Endothelial cell of umbilical vein (primary cell): ENCODE results near the gene OTULIN. TPM values are rescaled to one million over a fixed set of nuclear protein-coding genes. Genes with fewer than 3 reads are reported as not detected.

Experiments
- BruUV-seq: library from RNA; stranded (reverse); fragments of 400-500 nt; replicated peaks from 2 replicates; lab custom pipeline; 2021; lab: Mats Ljungman, UMichigan
- CTCF ChIA-PET: fragments of 300-600, 350-600 bp; sonication (Branson Sonifier 250); formaldehyde crosslinking; loops from one replicate; lab custom pipeline; 2021; ENCODE audit warnings: antibody characterized with exemption, inconsistent platforms; lab: Charles Lee
- POLR2A ChIA-PET: fragments of 300-600, 350-600 bp; sonication (Branson Sonifier 250); formaldehyde crosslinking; loops from one replicate; lab custom pipeline; 2021; ENCODE audit warnings: antibody characterized with exemption, inconsistent platforms; lab: Charles Lee
- DNase-seq: peaks from one replicate; pipeline ENCODE4 v3.0.0-alpha.2; 2011; ENCODE audit warnings: low read depth, low spot score
- FAIRE-seq: peaks from 2 replicates; lab custom pipeline; 2011; peaks lifted over from hg19 to GRCh38; lab: Jason Lieb, UNC
- H2AFZ ChIP-seq: 2 replicates; pipeline ENCODE4 v1.6.0; 2012; ENCODE audit warnings: low read depth, low read length, control low read depth, inconsistent platforms
- H3K27ac ChIP-seq: 2 replicates; pipeline ENCODE4 v1.5.1; 2011; ENCODE audit warnings: low read depth, mild to moderate bottlenecking, control low read depth, low read length, moderate library complexity; ENCODE audit not compliant: insufficient read depth
- H3K27me3 ChIP-seq, 2 experiments: 2 replicates each; pipeline versions ENCODE4 v1.6.0 to v1.6.1; 2011; ENCODE audit warnings: low read length in 2 of 2, mixed read lengths in 1 of 2; ENCODE audit not compliant: control insufficient read depth in 2 of 2, insufficient read depth in 2 of 2
- H3K36me3 ChIP-seq, 2 experiments: 2 replicates in 1 of 2; 3 replicates in 1 of 2; pipeline ENCODE4 v1.5.1; 2011; ENCODE audit warnings: low read length in 2 of 2, mild to moderate bottlenecking in 1 of 2, moderate library complexity in 1 of 2; ENCODE audit not compliant: control insufficient read depth in 2 of 2, insufficient read depth in 2 of 2; ENCODE audit errors: extremely low read depth in 1 of 2
- H3K4me1 ChIP-seq: 3 replicates; pipeline ENCODE4 v1.5.1; 2011; ENCODE audit warnings: mild to moderate bottlenecking, low read length; ENCODE audit not compliant: control insufficient read depth, insufficient read depth; ENCODE audit errors: extremely low read depth
- H3K4me2 ChIP-seq: 2 replicates; pipeline ENCODE4 v1.6.1; 2011; ENCODE audit warnings: low read length, control low read depth, mixed read lengths; ENCODE audit not compliant: insufficient read depth
- H3K4me3 ChIP-seq, 3 experiments: fragments of 200-600 bp in 1 of 3; sonication (generic), shearing (Covaris generic) in 1 of 3; replicated peaks in 1 of 3; 2 replicates each; pipeline ENCODE4 v1.5.1; 2011 to 2016; ENCODE audit warnings: control low read depth in 3 of 3, low read length in 3 of 3, mild to moderate bottlenecking in 2 of 3, inconsistent platforms in 1 of 3, low read depth in 1 of 3, moderate library complexity in 1 of 3; ENCODE audit not compliant: insufficient read depth in 1 of 3
- H3K79me2 ChIP-seq: 2 replicates; pipeline ENCODE4 v1.6.0; 2012; ENCODE audit warnings: low read length, inconsistent platforms; ENCODE audit not compliant: control insufficient read depth, insufficient read depth
- H3K9ac ChIP-seq: replicated peaks from 2 replicates; pipeline ENCODE3; 2011; ENCODE audit warnings: low read length, control low read depth; ENCODE audit not compliant: insufficient read depth; ENCODE audit errors: extremely low read depth
- H3K9me1 ChIP-seq: replicated peaks from 3 replicates; pipeline ENCODE4 v1.6.0; 2011; ENCODE audit warnings: mild to moderate bottlenecking, low read length; ENCODE audit not compliant: control insufficient read depth, insufficient read depth; ENCODE audit errors: extremely low read depth
- H3K9me3 ChIP-seq: replicated peaks from 2 replicates; pipeline ENCODE4 v1.5.1; 2012; ENCODE audit warnings: low read length, inconsistent platforms; ENCODE audit not compliant: control insufficient read depth, insufficient read depth
- H4K20me1 ChIP-seq: replicated peaks from 2 replicates; pipeline ENCODE3; 2011; ENCODE audit warnings: mild to moderate bottlenecking, low read length; ENCODE audit not compliant: control insufficient read depth, insufficient read depth; ENCODE audit errors: extremely low read depth
- EZH2 ChIP-seq: IDR thresholded peaks from 2 replicates; pipeline ENCODE4 v1.6.1; 2012; ENCODE audit warnings: borderline replicate concordance, low read depth, mild to moderate bottlenecking, moderate library complexity, low read length, inconsistent platforms; ENCODE audit not compliant: severe bottlenecking
- FOS ChIP-seq: IDR thresholded peaks from 2 replicates; pipeline ENCODE4 v1.6.1; 2011; ENCODE audit warnings: mild to moderate bottlenecking, low read length, moderate library complexity, borderline replicate concordance; ENCODE audit not compliant: insufficient read depth
- GATA2 ChIP-seq: IDR thresholded peaks from 2 replicates; pipeline ENCODE4 v1.7.0; 2011; ENCODE audit warnings: low read depth, mild to moderate bottlenecking, moderate library complexity, mixed read lengths, low read length; ENCODE audit not compliant: insufficient read length, insufficient read depth
- JUN ChIP-seq: IDR thresholded peaks from 2 replicates; pipeline ENCODE4 v1.6.1; 2011; ENCODE audit warnings: borderline replicate concordance, low read depth; ENCODE audit not compliant: insufficient read length, insufficient read depth
- MYC ChIP-seq: IDR thresholded peaks from one replicate; pipeline ENCODE4 v1.6.1; 2011; ENCODE audit warnings: mild to moderate bottlenecking, low read depth, low read length
- POLR2A ChIP-seq: IDR thresholded peaks from 2 replicates; pipeline ENCODE4 v1.6.1; 2012; ENCODE audit warnings: low read depth, mild to moderate bottlenecking, control low read depth, low read length
- POLR2AphosphoS5 ChIP-seq: IDR thresholded peaks from 2 replicates; pipeline ENCODE4 v1.6.1; 2012; ENCODE audit warnings: low read depth, mild to moderate bottlenecking, control low read depth, low read length, moderate library complexity; ENCODE audit not compliant: insufficient read depth
- dilution Hi-C: fragments of 300-500 bp; cut with MboI; formaldehyde crosslinking; loops from one replicate; pipeline ENCODE4 v1.15.0; 2019; ENCODE audit warnings: low sequenced_read_pairs; ENCODE audit not compliant: extremely low pct_ligation_motif_present
- intact Hi-C: fragments of 100-400 bp; cut with micrococcal nuclease; formaldehyde crosslinking; loops from one replicate; pipeline ENCODE4 v1.10.0; 2022
- polyA plus RNA-seq, 4 experiments: library from polyadenylated mRNA; depleted of rRNA in 3 of 4; stranded (reverse) in 3 of 4; unstranded in 1 of 4; fragments of >200 nt; gene quantifications; 2 replicates each; pipeline versions ENCODE4 v1.2.1 to v1.2.3, GENCODE V29; 2011 to 2012; ENCODE audit warnings: missing spikeins in 1 of 4
- total RNA-seq: library from RNA; stranded (reverse); gene quantifications from 2 replicates; pipeline ENCODE4 v1.2.3, GENCODE V29; 2021
- TF ChIP-seq, protein P1 (sequence below), 2 donors: IDR thresholded peaks; 1 replicate in 1 of 2; 2 replicates in 1 of 2; pipeline ENCODE4 v1.5.1; 2011; ENCODE audit warnings: low read length in 2 of 2, mild to moderate bottlenecking in 2 of 2, moderate library complexity in 2 of 2, control low read depth in 1 of 2, inconsistent platforms in 1 of 2, low read depth in 1 of 2; ENCODE audit not compliant: insufficient read depth in 1 of 2; ENCODE audit errors: extremely low read depth in 1 of 2
- TF ChIP-seq, protein P2 (sequence below): IDR thresholded peaks from 2 replicates; pipeline ENCODE4 v1.6.1; 2011; ENCODE audit not compliant: insufficient read depth, insufficient read length

Gene OTULIN
- total and polyA plus RNA-seq, 2 donors (not counting 3 experiments of a cell fraction or from before 2014, with no cell fraction given): 7.8 to 30.2 TPM

DNA sequence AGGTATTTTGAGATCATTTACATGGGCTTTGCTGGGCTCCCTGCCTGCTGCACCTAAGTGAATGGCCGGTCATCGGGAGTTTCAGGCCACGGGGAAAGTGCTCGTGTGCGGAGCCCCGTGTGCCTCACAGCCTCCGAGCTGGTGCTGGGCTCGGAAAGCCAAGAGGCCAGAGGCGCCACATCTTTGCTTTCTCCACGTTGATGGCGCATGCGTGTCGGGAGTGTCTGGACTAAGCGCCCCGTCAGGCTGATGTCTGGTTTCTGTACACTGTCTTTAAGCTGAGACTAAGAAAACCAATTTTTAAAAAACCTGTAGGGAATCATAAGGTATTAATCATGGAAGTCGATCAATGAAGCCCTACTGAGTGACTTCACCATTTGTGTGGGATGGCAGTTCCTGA lies 69.1 kb downstream of the OTULIN start:
- no peak overlapping the region for H3K9ac ChIP-seq

More for the DNA sequence above, 69.1 kb downstream of the OTULIN start:
- H2AFZ ChIP-seq: no peak overlapping the region
- H3K4me1 ChIP-seq: no peaks in the 10 kb centered on the region
- TF ChIP-seq FOS (no peak), MYC (no peak), POLR2A (no peak), POLR2AphosphoS5 (no peak), GATA2 (no peak), EZH2 (no peak), JUN (no peak)
- TF ChIP-seq, protein P1, sequence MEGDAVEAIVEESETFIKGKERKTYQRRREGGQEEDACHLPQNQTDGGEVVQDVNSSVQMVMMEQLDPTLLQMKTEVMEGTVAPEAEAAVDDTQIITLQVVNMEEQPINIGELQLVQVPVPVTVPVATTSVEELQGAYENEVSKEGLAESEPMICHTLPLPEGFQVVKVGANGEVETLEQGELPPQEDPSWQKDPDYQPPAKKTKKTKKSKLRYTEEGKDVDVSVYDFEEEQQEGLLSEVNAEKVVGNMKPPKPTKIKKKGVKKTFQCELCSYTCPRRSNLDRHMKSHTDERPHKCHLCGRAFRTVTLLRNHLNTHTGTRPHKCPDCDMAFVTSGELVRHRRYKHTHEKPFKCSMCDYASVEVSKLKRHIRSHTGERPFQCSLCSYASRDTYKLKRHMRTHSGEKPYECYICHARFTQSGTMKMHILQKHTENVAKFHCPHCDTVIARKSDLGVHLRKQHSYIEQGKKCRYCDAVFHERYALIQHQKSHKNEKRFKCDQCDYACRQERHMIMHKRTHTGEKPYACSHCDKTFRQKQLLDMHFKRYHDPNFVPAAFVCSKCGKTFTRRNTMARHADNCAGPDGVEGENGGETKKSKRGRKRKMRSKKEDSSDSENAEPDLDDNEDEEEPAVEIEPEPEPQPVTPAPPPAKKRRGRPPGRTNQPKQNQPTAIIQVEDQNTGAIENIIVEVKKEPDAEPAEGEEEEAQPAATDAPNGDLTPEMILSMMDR (IDR thresholded peaks at IDR 0.05; ENCODE audit: extremely low read depth in 1 of 2, insufficient read depth in 1 of 2, low read depth in 1 of 2, low read length in 2 of 2): no peak
- TF ChIP-seq, protein P2, sequence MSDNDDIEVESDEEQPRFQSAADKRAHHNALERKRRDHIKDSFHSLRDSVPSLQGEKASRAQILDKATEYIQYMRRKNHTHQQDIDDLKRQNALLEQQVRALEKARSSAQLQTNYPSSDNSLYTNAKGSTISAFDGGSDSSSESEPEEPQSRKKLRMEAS: no peak
- no peaks in the 10 kb centered on the region for H3K27me3 ChIP-seq
- no peaks in the 10 kb centered on the region for H3K9me1 ChIP-seq
- intact Hi-C loops: no loop called here
- CTCF ChIA-PET: interaction anchor here (2.1 kb wide), 2 partner anchors 14 to 270 kb away, joined by 5 read pairs; no protein-coding TSS in a partner anchor
- no peaks in the 10 kb centered on the region for H3K9me3 ChIP-seq
- dilution Hi-C loops: loop anchor here (25.0 kb wide), 1 partner anchor 279 kb away; no protein-coding TSS in a partner anchor
- H3K79me2 ChIP-seq: no peaks in the 10 kb centered on the region
- H4K20me1 ChIP-seq: no peaks in the 10 kb centered on the region
- H3K27ac ChIP-seq: no peak overlapping the region
- POLR2A ChIA-PET: no interaction called here
- FAIRE-seq (no peak), DNase-seq (no peak)
- H3K36me3 ChIP-seq: no peaks in the 10 kb centered on the region
- BruUV-seq: no TSS peak
- no peak overlapping the region for H3K4me2 ChIP-seq
- no peak overlapping the region for H3K4me3 ChIP-seq
